PC-9 (cell line): ENCODE data around the gene HNRNPM. TPM values are rescaled to one million over a fixed set of nuclear protein-coding genes. Genes with fewer than 3 reads are reported as not detected.

Experiments used
- BruUV-seq: library from RNA; stranded (reverse); fragments of 400-500 nt; replicated peaks from 2 replicates; lab custom pipeline; 2021; lab: Mats Ljungman, UMichigan
- CTCF ChIA-PET: fragments of 300-600 bp; sonication (Branson Sonifier 250); formaldehyde crosslinking; loops from one replicate; lab custom pipeline; 2022; ENCODE audit warnings: antibody characterized with exemption; lab: Charles Lee
- POLR2A ChIA-PET: fragments of 300-600 bp; sonication (Branson Sonifier 250); formaldehyde crosslinking; loops from one replicate; lab custom pipeline; 2022; ENCODE audit warnings: antibody characterized with exemption; ENCODE audit not compliant: unreplicated experiment; lab: Charles Lee
- DNase-seq, 2 experiments: peaks; one replicate each; pipeline versions ENCODE4 v3.0.0 to v3.0.0-alpha.2; 2015 to 2022; ENCODE audit warnings: mixed read lengths in 1 of 2
- H2AFZ ChIP-seq: fragments of 200-600 bp; sonication (generic); 2 replicates; pipeline ENCODE4 v1.8.1; 2017; ENCODE audit warnings: antibody characterized with exemption
- H3F3A ChIP-seq: fragments of 200-600 bp; sonication (generic); 2 replicates; pipeline ENCODE4 v1.8.1; 2017; ENCODE audit warnings: antibody characterized with exemption, mild to moderate bottlenecking, low read depth; ENCODE audit not compliant: insufficient read depth
- H3K27ac ChIP-seq: fragments of 200-600 bp; sonication (generic); 2 replicates; pipeline ENCODE4 v1.6.1; 2016; ENCODE audit warnings: mixed run types
- H3K27me3 ChIP-seq: fragments of 200-600 bp; sonication (generic); 2 replicates; pipeline ENCODE4 v1.6.1; 2016; ENCODE audit warnings: low read depth, mixed run types; ENCODE audit not compliant: insufficient read depth
- H3K36me3 ChIP-seq: fragments of 200-600 bp; sonication (generic); 2 replicates; pipeline ENCODE4 v1.6.1; 2016; ENCODE audit warnings: low read depth, mixed run types
- H3K4me1 ChIP-seq: fragments of 200-600 bp; sonication (generic); replicated peaks from 2 replicates; pipeline ENCODE4 v1.6.1; 2016; ENCODE audit warnings: mixed run types; ENCODE audit not compliant: insufficient read depth
- H3K4me2 ChIP-seq: fragments of 200-600 bp; sonication (generic); 2 replicates; pipeline ENCODE4 v1.6.1; 2017; ENCODE audit warnings: mixed run types
- H3K4me3 ChIP-seq: fragments of 200-600 bp; sonication (generic); 2 replicates; pipeline ENCODE4 v1.6.1; 2016; ENCODE audit warnings: mixed run types
- H3K79me2 ChIP-seq: fragments of 200-600 bp; sonication (generic); 2 replicates; pipeline ENCODE4 v1.6.1; 2017; ENCODE audit warnings: low read depth, mixed run types
- H3K9me2 ChIP-seq: fragments of 200-600 bp; sonication (generic); 2 replicates; pipeline ENCODE4 v1.8.1; 2017; ENCODE audit warnings: mild to moderate bottlenecking; ENCODE audit not compliant: insufficient read depth
- H3K9me3 ChIP-seq: fragments of 200-600 bp; sonication (generic); 2 replicates; pipeline ENCODE4 v1.8.1; 2016; ENCODE audit warnings: low read depth; ENCODE audit not compliant: insufficient read depth
- H4K20me1 ChIP-seq: fragments of 200-600 bp; sonication (generic); 2 replicates; pipeline ENCODE4 v1.8.1; 2017; ENCODE audit not compliant: insufficient read depth
- EZH2 ChIP-seq: fragments of 200-600 bp; sonication (generic); IDR thresholded peaks from 2 replicates; pipeline ENCODE4 v1.8.0; 2017; ENCODE audit warnings: antibody characterized with exemption, low read depth
- intact Hi-C: fragments of 100-400 bp; cut with micrococcal nuclease; formaldehyde crosslinking; loops from one replicate; pipeline ENCODE4 v1.10.0; 2022; ENCODE audit not compliant: unreplicated experiment
- total RNA-seq: library from RNA; stranded (reverse); gene quantifications from 2 replicates; pipeline ENCODE4 v1.2.3, GENCODE V29; 2021
- TF ChIP-seq, protein P1 (sequence below): fragments of 200-600 bp; sonication (generic); conservative IDR thresholded peaks from 2 replicates; pipeline ENCODE4 v1.6.1; 2017; ENCODE audit warnings: mixed run types, antibody characterized with exemption, mild to moderate bottlenecking, moderate library complexity

Gene HNRNPM
- total RNA-seq, 1 experiment from 2014 or later, result 239 TPM

GRCh38 chr19:8426283-8426682, 18.5 kb upstream of the HNRNPM start:
- Histone ChIP-seq H3K79me2 (no peaks in the 10 kb centered on the region), H4K20me1 (no peaks in the 10 kb centered on the region), H3F3A (peaks cover 21% of the 10 kb centered on the region; the same call in 1 of the 2 replicates), H3K9me3 (no peaks in the 10 kb centered on the region), H3K4me1 (peaks cover 19% of the 10 kb centered on the region), H3K27me3 (no peaks in the 10 kb centered on the region), H3K9me2 (no peaks in the 10 kb centered on the region), H3K4me2 (no peak overlapping the region), H3K36me3 (no peaks in the 10 kb centered on the region), H3K4me3 (no peak overlapping the region), H3K27ac (no peak overlapping the region), H2AFZ (no peak overlapping the region)
- no peak for DNase-seq
- intact Hi-C loops, result no loop called here
- ChIA-PET POLR2A (no interaction called here), CTCF (interaction anchor here (0.6 kb wide), 1 partner anchor 143 kb away, joined by 3 read pairs; no protein-coding TSS in a partner anchor)
- no TSS peak for BruUV-seq
- TF ChIP-seq, protein P1, sequence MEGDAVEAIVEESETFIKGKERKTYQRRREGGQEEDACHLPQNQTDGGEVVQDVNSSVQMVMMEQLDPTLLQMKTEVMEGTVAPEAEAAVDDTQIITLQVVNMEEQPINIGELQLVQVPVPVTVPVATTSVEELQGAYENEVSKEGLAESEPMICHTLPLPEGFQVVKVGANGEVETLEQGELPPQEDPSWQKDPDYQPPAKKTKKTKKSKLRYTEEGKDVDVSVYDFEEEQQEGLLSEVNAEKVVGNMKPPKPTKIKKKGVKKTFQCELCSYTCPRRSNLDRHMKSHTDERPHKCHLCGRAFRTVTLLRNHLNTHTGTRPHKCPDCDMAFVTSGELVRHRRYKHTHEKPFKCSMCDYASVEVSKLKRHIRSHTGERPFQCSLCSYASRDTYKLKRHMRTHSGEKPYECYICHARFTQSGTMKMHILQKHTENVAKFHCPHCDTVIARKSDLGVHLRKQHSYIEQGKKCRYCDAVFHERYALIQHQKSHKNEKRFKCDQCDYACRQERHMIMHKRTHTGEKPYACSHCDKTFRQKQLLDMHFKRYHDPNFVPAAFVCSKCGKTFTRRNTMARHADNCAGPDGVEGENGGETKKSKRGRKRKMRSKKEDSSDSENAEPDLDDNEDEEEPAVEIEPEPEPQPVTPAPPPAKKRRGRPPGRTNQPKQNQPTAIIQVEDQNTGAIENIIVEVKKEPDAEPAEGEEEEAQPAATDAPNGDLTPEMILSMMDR, result no peak
- no peak for TF ChIP-seq EZH2

- POLR2A ChIA-PET, result no interaction called here
- no peak for DNase-seq
- Histone ChIP-seq H4K20me1 (no peaks in the 10 kb centered on the region), H3K79me2 (no peaks in the 10 kb centered on the region), H3K9me2 (no peaks in the 10 kb centered on the region), H3K36me3 (no peaks in the 10 kb centered on the region), H3K9me3 (no peaks in the 10 kb centered on the region), H3K27ac (no peak overlapping the region), H3F3A (peaks cover 21% of the 10 kb centered on the region; the same call in 1 of the 2 replicates), H3K4me3 (no peak overlapping the region), H3K27me3 (no peaks in the 10 kb centered on the region), H3K4me2 (no peak overlapping the region), H2AFZ (no peak overlapping the region), H3K4me1 (peaks cover 16% of the 10 kb centered on the region)
- CTCF ChIA-PET, result no interaction called here
- intact Hi-C loops, result no loop called here
- no peak for TF ChIP-seq EZH2
- TF ChIP-seq, protein P1, result no peak
- BruUV-seq, result no TSS peak
Measured at GRCh38 chr19:8429044-8429443, 15.7 kb upstream of the HNRNPM start.

DNA sequence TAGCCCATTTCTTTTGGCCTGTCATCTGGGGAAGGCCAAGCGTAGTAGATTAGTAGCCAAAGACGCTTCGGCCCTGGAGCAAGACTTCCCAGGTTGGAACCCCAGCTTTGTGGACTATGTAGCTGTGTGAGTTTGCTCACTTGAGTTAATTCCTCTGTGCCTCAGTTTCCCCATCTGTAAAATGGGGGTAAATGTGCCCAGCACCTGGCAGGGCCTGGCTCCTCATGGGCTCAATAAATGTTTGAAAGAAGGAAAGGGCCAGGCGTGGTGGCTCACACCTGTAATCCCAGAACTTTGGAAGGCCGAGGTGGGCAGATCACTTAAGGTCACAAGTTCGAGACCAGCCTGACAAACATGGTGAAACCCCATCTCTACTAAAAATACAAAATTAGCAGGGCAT, 14.9 kb upstream of the HNRNPM start:
- H3K4me1 ChIP-seq, result peaks cover 16% of the 10 kb centered on the region
- intact Hi-C loops, result no loop called here
- DNase-seq, result no peak
- H3K4me2 ChIP-seq, result no peak overlapping the region
- H3K27me3 ChIP-seq, result no peaks in the 10 kb centered on the region
- no peaks in the 10 kb centered on the region for H3K9me2 ChIP-seq
- TF ChIP-seq EZH2, result no peak
- TF ChIP-seq, protein P1, result no peak
- H3F3A ChIP-seq, result peaks cover 21% of the 10 kb centered on the region
- H3K79me2 ChIP-seq, result no peaks in the 10 kb centered on the region
- no peak overlapping the region for H3K4me3 ChIP-seq
- no peaks in the 10 kb centered on the region for H4K20me1 ChIP-seq
- H3K27ac ChIP-seq, result no peak overlapping the region
- ChIA-PET CTCF (no interaction called here), POLR2A (no interaction called here)
- no peak overlapping the region for H2AFZ ChIP-seq
- no TSS peak for BruUV-seq
- H3K36me3 ChIP-seq, result no peaks in the 10 kb centered on the region
- H3K9me3 ChIP-seq, result no peaks in the 10 kb centered on the region
